ENCODE data around the gene ROBO1. TPM values are rescaled to one million over a fixed set of nuclear protein-coding genes. Genes with fewer than 3 reads are reported as not detected.

ROBO1 gene
- total RNA-seq, 2 experiments from 2014 or later, result 0.36 to 0.69 TPM

GRCh38 chr3:78991656-78992055 is 776.1 kb downstream of the ROBO1 start:
- Histone ChIP-seq H3K36me3 (ENCODE audit: insufficient read depth, low read length) (no peaks in the 10 kb centered on the region), H3K9me3 (ENCODE audit: control insufficient read depth in 1 of 2, insufficient read depth in 1 of 2, low read length in 2 of 2) (peaks cover 0 to 4% of the 10 kb centered on the region in 2 experiments), H3K4me3 (ENCODE audit: low read length) (no peak overlapping the region), H3K27ac (ENCODE audit: low read depth in 1 of 2, low read length in 2 of 2) (no peak overlapping the region), H3K27me3 (ENCODE audit: control insufficient read depth in 1 of 2, insufficient read depth in 2 of 2, low read length in 2 of 2) (no peaks in the 10 kb centered on the region), H3K4me1 (ENCODE audit: insufficient read depth, low read length) (no peaks in the 10 kb centered on the region)
- TF ChIP-seq CTCF (IDR thresholded peaks at IDR 0.05), result no peak
- ChIA-PET POLR2A (no interaction called here), CTCF (no interaction called here)
- ATAC-seq (ENCODE audit: poor library complexity), result no peak
- peaks cover 7% of the 10 kb centered on the region for H3K9me3 Mint-ChIP-seq
- H3K27ac Mint-ChIP-seq, result no peak overlapping the region
- no peaks in the 10 kb centered on the region for H3K4me1 Mint-ChIP-seq (ENCODE audit: low read depth)
- DNase-seq, result no peak
- no peaks in the 10 kb centered on the region for H3K36me3 Mint-ChIP-seq (ENCODE audit: low read depth)
- intact Hi-C loops (cut with DNase I, micrococcal nuclease), result no loop called here
- no peak overlapping the region for H3K4me3 Mint-ChIP-seq
- H3K27me3 Mint-ChIP-seq, result no peaks in the 10 kb centered on the region

- H3K9me3 ChIP-seq (ENCODE audit: control insufficient read depth in 1 of 2, insufficient read depth in 1 of 2, low read length in 2 of 2), result peaks cover 0 to 4% of the 10 kb centered on the region in 2 experiments
- Mint-ChIP-seq H3K27ac (no peak overlapping the region), H3K36me3 (ENCODE audit: low read depth) (no peaks in the 10 kb centered on the region), H3K4me3 (no peak overlapping the region), H3K4me1 (ENCODE audit: low read depth) (no peaks in the 10 kb centered on the region), H3K27me3 (no peaks in the 10 kb centered on the region), H3K9me3 (peaks cover 5% of the 10 kb centered on the region)
- H3K36me3 ChIP-seq (ENCODE audit: insufficient read depth, low read length), result no peaks in the 10 kb centered on the region
- no peaks in the 10 kb centered on the region for H3K4me1 ChIP-seq (ENCODE audit: insufficient read depth, low read length)
- H3K27me3 ChIP-seq (ENCODE audit: control insufficient read depth in 1 of 2, insufficient read depth in 2 of 2, low read length in 2 of 2), result no peaks in the 10 kb centered on the region
- intact Hi-C loops (cut with DNase I, micrococcal nuclease), result no loop called here
- DNase-seq (no peak), ATAC-seq (ENCODE audit: poor library complexity) (no peak)
- H3K27ac ChIP-seq (ENCODE audit: low read depth in 1 of 2, low read length in 2 of 2), result no peak overlapping the region
- no peak overlapping the region for H3K4me3 ChIP-seq (ENCODE audit: low read length)
- CTCF ChIA-PET, result no interaction called here
- POLR2A ChIA-PET, result no interaction called here
- TF ChIP-seq CTCF (IDR thresholded peaks at IDR 0.05), result no peak
Observed at GRCh38 chr3:78990156-78990555, 777.6 kb downstream of the ROBO1 start.

GRCh38 chr3:78988324-78988723 is 779.5 kb downstream of the ROBO1 start:
- no peak overlapping the region for H3K27ac ChIP-seq (ENCODE audit: low read depth in 1 of 2, low read length in 2 of 2)
- Mint-ChIP-seq H3K4me3 (no peak overlapping the region), H3K27ac (no peak overlapping the region), H3K27me3 (no peaks in the 10 kb centered on the region), H3K36me3 (ENCODE audit: low read depth) (no peaks in the 10 kb centered on the region), H3K9me3 (peaks cover 3% of the 10 kb centered on the region), H3K4me1 (ENCODE audit: low read depth) (no peaks in the 10 kb centered on the region)
- peaks cover 0 to 4% of the 10 kb centered on the region in 2 experiments for H3K9me3 ChIP-seq (ENCODE audit: control insufficient read depth in 1 of 2, insufficient read depth in 1 of 2, low read length in 2 of 2)
- H3K27me3 ChIP-seq (ENCODE audit: control insufficient read depth in 1 of 2, insufficient read depth in 2 of 2, low read length in 2 of 2), result no peaks in the 10 kb centered on the region
- DNase-seq (no peak), ATAC-seq (ENCODE audit: poor library complexity) (no peak)
- ChIA-PET POLR2A (no interaction called here), CTCF (no interaction called here)
- TF ChIP-seq CTCF (IDR thresholded peaks at IDR 0.05), result no peak
- no peaks in the 10 kb centered on the region for H3K36me3 ChIP-seq (ENCODE audit: insufficient read depth, low read length)
- no peak overlapping the region for H3K4me3 ChIP-seq (ENCODE audit: low read length)
- H3K4me1 ChIP-seq (ENCODE audit: insufficient read depth, low read length), result no peaks in the 10 kb centered on the region
- intact Hi-C loops (cut with DNase I, micrococcal nuclease), result no loop called here

All from CD4-positive, alpha-beta T cell (primary cell).